H1 (cell line): Measurements from ENCODE around the gene UBE2E1. TPM values are rescaled to one million over a fixed set of nuclear protein-coding genes. Genes with fewer than 3 reads are reported as not detected.

ENCODE experiments used
- CTCF ChIA-PET: fragments of 300-600 bp; sonication (Branson Sonifier 250); formaldehyde crosslinking; loops from one replicate; lab custom pipeline; 2021; ENCODE audit not compliant: partially characterized antibody; lab: Charles Lee
- POLR2A ChIA-PET: fragments of 300-600 bp; sonication (Branson Sonifier 250); formaldehyde crosslinking; loops from one replicate; lab custom pipeline; 2021; ENCODE audit warnings: inconsistent platforms; ENCODE audit not compliant: partially characterized antibody; lab: Charles Lee
- DNase-seq, 2 experiments: peaks; one replicate each; pipeline versions ENCODE4 v3.0.0 to v3.0.0-alpha.2; 2010 to 2022; ENCODE audit warnings: low spot score in 2 of 2, low read depth in 1 of 2, mixed read lengths in 1 of 2
- FAIRE-seq: peaks from 2 replicates; lab custom pipeline; 2011; peaks lifted over from hg19 to GRCh38; lab: Jason Lieb, UNC
- H2AFZ ChIP-seq: 2 replicates; pipeline ENCODE4 v1.8.1; 2012; ENCODE audit warnings: low read length, inconsistent platforms
- H2AK5ac ChIP-seq: 2 replicates; pipeline ENCODE4 v1.6.1; 2013; ENCODE audit warnings: low read depth, low read length
- H2BK120ac ChIP-seq: replicated peaks from 2 replicates; pipeline ENCODE3; 2013; ENCODE audit warnings: low read depth, low read length, inconsistent platforms
- H2BK12ac ChIP-seq: 2 replicates; pipeline ENCODE4 v1.6.1; 2013; ENCODE audit warnings: low read depth, low read length
- H2BK15ac ChIP-seq: 2 replicates; pipeline ENCODE4 v1.6.1; 2013; ENCODE audit warnings: low read length
- H2BK20ac ChIP-seq: 2 replicates; pipeline ENCODE4 v1.6.1; 2013; ENCODE audit warnings: low read length
- H2BK5ac ChIP-seq: 2 replicates; pipeline ENCODE4 v1.6.1; 2013; ENCODE audit warnings: low read depth, low read length
- H3K14ac ChIP-seq: 2 replicates; pipeline ENCODE4 v1.6.1; 2013; ENCODE audit warnings: inconsistent platforms; ENCODE audit not compliant: insufficient read length
- H3K18ac ChIP-seq: 2 replicates; pipeline ENCODE4 v1.6.1; 2013; ENCODE audit warnings: low read length; ENCODE audit errors: extremely low read depth
- H3K23ac ChIP-seq: 2 replicates; pipeline ENCODE4 v1.6.1; 2013; ENCODE audit warnings: inconsistent platforms; ENCODE audit not compliant: insufficient read length
- H3K23me2 ChIP-seq: 2 replicates; pipeline ENCODE4 v1.6.1; 2013; ENCODE audit warnings: low read depth, low read length
- H3K27ac ChIP-seq: 2 replicates; pipeline ENCODE4 v1.6.1; 2011; ENCODE audit warnings: low read depth, low read length, inconsistent platforms
- H3K27me3 ChIP-seq, 4 experiments: replicated peaks in 1 of 4; 1 replicate in 1 of 4; 2 replicates in 3 of 4; pipeline versions ENCODE4 v1.6.1 to v1.8.1; 2011 to 2013; ENCODE audit warnings: low read length in 3 of 4, mild to moderate bottlenecking in 3 of 4, inconsistent platforms in 2 of 4, mixed read lengths in 2 of 4, moderate library complexity in 1 of 4; ENCODE audit not compliant: control insufficient read depth in 3 of 4, insufficient read depth in 3 of 4; ENCODE audit errors: extremely low read depth in 1 of 4
- H3K36me3 ChIP-seq, 4 experiments: 2 replicates each; pipeline versions ENCODE4 v1.6.1 to v1.8.1; 2011 to 2013; ENCODE audit warnings: mild to moderate bottlenecking in 4 of 4, low read length in 3 of 4, moderate library complexity in 2 of 4, control low read depth in 1 of 4, inconsistent platforms in 1 of 4; ENCODE audit not compliant: insufficient read depth in 4 of 4, control insufficient read depth in 2 of 4
- H3K4ac ChIP-seq: replicated peaks from 2 replicates; pipeline ENCODE3; 2013; ENCODE audit warnings: low read length, low read depth, mixed read lengths, inconsistent platforms; ENCODE audit not compliant: insufficient read length
- H3K4me1 ChIP-seq, 4 experiments: replicated peaks in 1 of 4; 1 replicate in 1 of 4; 2 replicates in 3 of 4; pipeline versions ENCODE4 v1.6.1 to v1.8.1; 2011 to 2013; ENCODE audit warnings: low read length in 3 of 4, inconsistent platforms in 2 of 4, mixed read lengths in 1 of 4; ENCODE audit not compliant: insufficient read depth in 4 of 4, control insufficient read depth in 3 of 4
- H3K4me2 ChIP-seq, 2 experiments: 2 replicates each; pipeline versions ENCODE4 v1.6.1 to v1.8.1; 2011 to 2013; ENCODE audit warnings: low read depth in 2 of 2, low read length in 2 of 2, control low read depth in 1 of 2, inconsistent platforms in 1 of 2, mild to moderate bottlenecking in 1 of 2; ENCODE audit not compliant: insufficient read depth in 1 of 2
- H3K4me3 ChIP-seq, 4 experiments: fragments of 200-600, 300-600 bp in 1 of 4; sonication (generic), shearing (Covaris generic), sonication (Bioruptor Twin) in 1 of 4; 2 replicates each; pipeline versions ENCODE4 v1.5.1 to v1.8.1; 2011 to 2016; ENCODE audit warnings: low read length in 4 of 4, low read depth in 3 of 4, control low read depth in 2 of 4, inconsistent platforms in 2 of 4, mild to moderate bottlenecking in 2 of 4, mixed read lengths in 1 of 4, moderate library complexity in 1 of 4; ENCODE audit not compliant: insufficient read depth in 2 of 4; ENCODE audit errors: extremely low read depth in 1 of 4
- H3K56ac ChIP-seq: replicated peaks from 2 replicates; pipeline ENCODE3; 2013; ENCODE audit warnings: low read depth, mild to moderate bottlenecking, mixed read lengths, low read length, inconsistent platforms; ENCODE audit not compliant: insufficient read length
- H3K79me1 ChIP-seq: 2 replicates; pipeline ENCODE4 v1.6.1; 2013; ENCODE audit warnings: low read depth, low read length, control low read depth
- H3K79me2 ChIP-seq, 2 experiments: 2 replicates each; pipeline versions ENCODE4 v1.6.1 to v1.8.1; 2012 to 2013; ENCODE audit warnings: low read length in 2 of 2, mild to moderate bottlenecking in 2 of 2, inconsistent platforms in 1 of 2; ENCODE audit not compliant: insufficient read depth in 2 of 2, control insufficient read depth in 1 of 2
- H3K9ac ChIP-seq, 4 experiments: replicated peaks in 1 of 4; 1 replicate in 1 of 4; 2 replicates in 3 of 4; pipeline versions ENCODE4 v1.6.1 to v1.8.1; 2011 to 2013; ENCODE audit warnings: low read depth in 3 of 4, low read length in 3 of 4, control low read depth in 2 of 4, mild to moderate bottlenecking in 2 of 4, moderate library complexity in 2 of 4, inconsistent platforms in 1 of 4; ENCODE audit errors: extremely low read depth in 1 of 4
- H3K9me3 ChIP-seq, 2 experiments: 2 replicates each; pipeline versions ENCODE4 v1.6.1 to v1.8.1; 2012 to 2013; ENCODE audit warnings: mild to moderate bottlenecking in 2 of 2, moderate library complexity in 2 of 2, control low read depth in 1 of 2, inconsistent platforms in 1 of 2, low read depth in 1 of 2, low read length in 1 of 2, mixed read lengths in 1 of 2; ENCODE audit not compliant: insufficient read depth in 2 of 2
- H4K20me1 ChIP-seq, 2 experiments: replicated peaks in 1 of 2; 2 replicates each; pipeline versions ENCODE3 to v1.8.1; 2011 to 2013; ENCODE audit warnings: inconsistent platforms in 2 of 2, low read length in 2 of 2, mild to moderate bottlenecking in 1 of 2; ENCODE audit not compliant: insufficient read depth in 2 of 2, control insufficient read depth in 1 of 2
- H4K5ac ChIP-seq: 2 replicates; pipeline ENCODE4 v1.6.1; 2013; ENCODE audit warnings: low read length, low read depth, mixed read lengths, inconsistent platforms; ENCODE audit not compliant: insufficient read length
- H4K8ac ChIP-seq: 2 replicates; pipeline ENCODE4 v1.8.0; 2013; ENCODE audit warnings: mild to moderate bottlenecking, moderate library complexity, low read length, inconsistent platforms; ENCODE audit not compliant: insufficient read depth; ENCODE audit errors: extremely low read depth
- H4K91ac ChIP-seq: replicated peaks from 2 replicates; pipeline ENCODE3; 2013; ENCODE audit warnings: low read length, mixed read lengths, inconsistent platforms; ENCODE audit not compliant: insufficient read length
- BACH1 ChIP-seq: IDR thresholded peaks from 2 replicates; pipeline ENCODE4 v1.6.1; 2012; ENCODE audit warnings: low read length, improper control_type of control experiment
- CBX5 ChIP-seq: fragments of 300-800, 300-1000 bp; sonication (generic); IDR thresholded peaks from 2 replicates; pipeline ENCODE4 v1.7.1; 2016; ENCODE audit warnings: antibody characterized with exemption, low read length, low read depth
- CREB1 ChIP-seq: IDR thresholded peaks from 2 replicates; pipeline ENCODE4 v1.6.1; 2012; ENCODE audit warnings: inconsistent platforms
- EGR1 ChIP-seq: IDR thresholded peaks from 2 replicates; pipeline ENCODE4 v1.6.1; 2011; ENCODE audit warnings: low read depth, low read length, borderline replicate concordance
- HDAC2 ChIP-seq, 2 experiments: fragments of 300-600 bp in 1 of 2; sonication (generic) in 1 of 2; IDR thresholded peaks; 2 replicates each; pipeline ENCODE4 v1.6.1; 2011 to 2012; ENCODE audit warnings: low read depth in 2 of 2, low read length in 2 of 2, mild to moderate bottlenecking in 2 of 2, moderate library complexity in 2 of 2, borderline replicate concordance in 1 of 2, inconsistent platforms in 1 of 2
- KDM5A ChIP-seq: fragments of 200-600 bp; IDR thresholded peaks from 2 replicates; pipeline ENCODE4 v1.7.1; 2012; ENCODE audit warnings: mild to moderate bottlenecking, low read length, inconsistent platforms, mixed read lengths
- SAP30 ChIP-seq: fragments of 300-600 bp; sonication (generic); IDR thresholded peaks from 2 replicates; pipeline ENCODE4 v1.7.1; 2012; ENCODE audit warnings: low read length, moderate library complexity, mild to moderate bottlenecking, inconsistent platforms; ENCODE audit not compliant: insufficient read depth, insufficient replicate concordance
- SIN3A ChIP-seq, 2 experiments: IDR thresholded peaks in 1 of 2; conservative IDR thresholded peaks in 1 of 2; 2 replicates each; pipeline ENCODE4 v1.6.1; 2011 to 2012; ENCODE audit warnings: low read length in 2 of 2, improper control_type of control experiment in 1 of 2, low read depth in 1 of 2, mild to moderate bottlenecking in 1 of 2
- SIX5 ChIP-seq: IDR thresholded peaks from 2 replicates; pipeline ENCODE4 v1.6.1; 2011; ENCODE audit warnings: mild to moderate bottlenecking, low read depth, low read length
- SP1 ChIP-seq: IDR thresholded peaks from 2 replicates; pipeline ENCODE4 v1.6.1; 2011; ENCODE audit warnings: low read depth, low read length
- SP4 ChIP-seq: IDR thresholded peaks from 2 replicates; pipeline ENCODE4 v1.6.1; 2012; ENCODE audit warnings: low read length, inconsistent platforms
- ZNF274 ChIP-seq: IDR thresholded peaks from 2 replicates; pipeline ENCODE4 v1.7.0; 2012; ENCODE audit warnings: low read length, borderline replicate concordance; ENCODE audit errors: extremely low read depth
- WGBS, 2 experiments: shearing (Covaris generic) in 1 of 2; methylation state at CpG; one replicate each; pipeline versions ENCODE4 v1.1.6 to v1.1.7; 2013 to 2015; ENCODE audit warnings: low lambda C conversion rate in 2 of 2, mixed read lengths in 2 of 2, inconsistent platforms in 1 of 2, low coverage in 1 of 2, missing lambda C conversion rate in 1 of 2; ENCODE audit not compliant: insufficient replicate concordance in 2 of 2, insufficient coverage in 1 of 2, insufficient read length in 1 of 2; ENCODE audit errors: extremely low coverage in 1 of 2, missing lambda C conversion rate in 1 of 2; 5-methylcytosine and 5-hydroxymethylcytosine counted together
- polyA plus RNA-seq, 7 experiments: library from polyadenylated mRNA; depleted of rRNA in 3 of 7; stranded (reverse) in 5 of 7; unstranded in 2 of 7; fragments of >200 nt in 5 of 7; fragments of 200-250 nt in 2 of 7; gene quantifications; 1 replicate in 5 of 7; 2 replicates in 1 of 7; 4 replicates in 1 of 7; pipeline versions ENCODE4 v1.2.1 to v1.2.3, GENCODE V29; 2011 to 2013; ENCODE audit warnings: missing spikeins in 2 of 7, mixed read lengths in 2 of 7
- total RNA-seq: library from RNA; stranded (reverse); fragmentation: NEBNext Ultra II Directional; extraction: Animal tissue kit (Norgen Biotek cat#: 25700); gene quantifications from 2 replicates; pipeline ENCODE4 v1.2.1, GENCODE V29; 2021
- TF ChIP-seq, protein P1 (sequence below): IDR thresholded peaks from 2 replicates; pipeline ENCODE4 v1.6.1; 2012; ENCODE audit warnings: inconsistent platforms

The UBE2E1 gene
- total and polyA plus RNA-seq, 2 of the 8 experiments (the other 6 are each of a cell fraction or from before 2014, with no cell fraction given) = 109 to 141 TPM

DNA sequence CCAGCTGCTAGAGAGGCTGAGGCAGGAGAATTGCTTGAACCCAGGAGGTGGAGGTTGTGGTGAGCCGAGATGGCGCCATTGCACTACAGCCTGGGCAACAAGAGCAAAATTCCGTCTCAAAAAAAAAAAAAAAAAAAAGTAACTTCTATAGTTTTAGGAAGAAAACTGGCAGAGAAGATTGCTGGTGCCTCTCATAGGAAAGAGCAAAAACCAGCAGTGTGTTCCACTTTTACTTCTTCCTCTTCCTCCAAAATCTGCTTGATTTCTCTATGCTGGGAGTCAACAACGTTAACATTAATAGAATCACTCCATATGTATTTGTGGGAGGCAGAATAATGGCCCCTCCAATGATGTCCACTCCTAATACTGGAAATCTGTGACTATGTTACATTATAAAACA is 126.8 kb downstream of the UBE2E1 start:
- no peak overlapping the region for H2BK20ac ChIP-seq
- FAIRE-seq = no peak

More for the DNA sequence above, 126.8 kb downstream of the UBE2E1 start:
- Histone ChIP-seq H3K9ac (no peak overlapping the region), H4K8ac (no peak overlapping the region), H3K79me1 (no peaks in the 10 kb centered on the region), H2BK15ac (no peak overlapping the region), H4K91ac (no peak overlapping the region), H3K79me2 (no peaks in the 10 kb centered on the region), H3K56ac (no peak overlapping the region), H4K20me1 (no peaks in the 10 kb centered on the region), H2BK12ac (no peak overlapping the region), H3K36me3 (no peaks in the 10 kb centered on the region), H2AFZ (no peak overlapping the region), H2BK120ac (no peak overlapping the region), H3K14ac (no peak overlapping the region), H3K4me1 (no peaks in the 10 kb centered on the region), H3K9me3 (no peaks in the 10 kb centered on the region), H2BK5ac (no peak overlapping the region), H2AK5ac (no peak overlapping the region), H3K27ac (no peak overlapping the region), H3K23ac (no peak overlapping the region), H3K27me3 (no peaks in the 10 kb centered on the region)
- POLR2A ChIA-PET = interaction anchor here (0.6 to 19.1 kb wide), 4 partner anchors 12 to 51 kb away, joined by 4 to 363 read pairs (median 6); partner anchors contain the start of genes NKIRAS1 and RPL15
- DNase-seq = no peak
- CTCF ChIA-PET = no interaction called here
- WGBS, 2 experiments = 84% methylated on average over 4 of the region's 4 CpGs; no CpG with 5 or more reads in 1 of the 2 experiments
- no peak for TF ChIP-seq BACH1
- TF ChIP-seq HDAC2 (IDR thresholded peaks at IDR 0.05; ENCODE audit: borderline replicate concordance in 1 of 2, low read depth in 2 of 2, low read length in 2 of 2) = no peak
- no peak for TF ChIP-seq EGR1
- no peak for TF ChIP-seq SIX5
- TF ChIP-seq ZNF274 = no peak
- TF ChIP-seq KDM5A = no peak
- TF ChIP-seq SIN3A (conservative IDR thresholded peaks at IDR 0.05 in 1 of 2, IDR thresholded peaks at IDR 0.05 in 1 of 2; ENCODE audit: low read depth in 1 of 2, low read length in 2 of 2) = no peak
- no peak for TF ChIP-seq SAP30
- TF ChIP-seq, protein P1, sequence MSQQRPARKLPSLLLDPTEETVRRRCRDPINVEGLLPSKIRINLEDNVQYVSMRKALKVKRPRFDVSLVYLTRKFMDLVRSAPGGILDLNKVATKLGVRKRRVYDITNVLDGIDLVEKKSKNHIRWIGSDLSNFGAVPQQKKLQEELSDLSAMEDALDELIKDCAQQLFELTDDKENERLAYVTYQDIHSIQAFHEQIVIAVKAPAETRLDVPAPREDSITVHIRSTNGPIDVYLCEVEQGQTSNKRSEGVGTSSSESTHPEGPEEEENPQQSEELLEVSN = no peak
- TF ChIP-seq SP4 = no peak
- no peak for TF ChIP-seq CBX5
- TF ChIP-seq CREB1 = no peak
- no peak for TF ChIP-seq SP1
- TF ChIP-seq, all 59 proteins: peak for 0
- Histone ChIP-seq H3K23me2 (no peaks in the 10 kb centered on the region; the same call in 1 of the 2 replicates), H3K4ac (no peak overlapping the region), H3K4me2 (no peak overlapping the region), H3K4me3 (no peak overlapping the region), H4K5ac (no peak overlapping the region), H3K18ac (no peak overlapping the region)
